GM12872 (cell line): Measurements from ENCODE around the gene ALPP.

Experiments
- CTCF ChIP-seq: IDR thresholded peaks from 3 replicates; pipeline ENCODE4 v1.5.1; 2011; ENCODE audit warnings: low read depth, mild to moderate bottlenecking, low read length, moderate library complexity; ENCODE audit not compliant: insufficient read depth

The ALPP gene

GRCh38 chr2:232349946-232350635, 28.5 kb upstream of the ALPP start:
- no peak for TF ChIP-seq CTCF

- no peak for TF ChIP-seq CTCF
These were observed 27.5 kb upstream of the ALPP start for GRCh38 chr2:232350804-232351685.

GRCh38 chr2:232351686-232352510, 26.7 kb upstream of the ALPP start:
- TF ChIP-seq CTCF, result no peak

- no peak for TF ChIP-seq CTCF
These were observed 25.9 kb upstream of the ALPP start for GRCh38 chr2:232352511-232353091.

- no peak for TF ChIP-seq CTCF
These were observed 25.5 kb upstream of the ALPP start for GRCh38 chr2:232353096-232353495.

GRCh38 chr2:232353660-232354059, 24.9 kb upstream of the ALPP start:
- no peak for TF ChIP-seq CTCF
